Stimulated activated CD8-positive, alpha-beta memory T cell treated with anti-CD3 and anti-CD28 coated beads, Interleukin-7, amount 100 ng/mL, for 1 hour (primary cell): ENCODE data around the gene ZSCAN29.

Source experiments
- DNase-seq, 2 donors: peaks; one replicate each; pipeline ENCODE4 v3.0.0-alpha.2; 2020; ENCODE audit warnings: low read depth in 2 of 2

ZSCAN29 gene

GRCh38 chr15:43347114-43347513 is 23.7 kb downstream of the ZSCAN29 start:
- DNase-seq = no peak

DNA sequence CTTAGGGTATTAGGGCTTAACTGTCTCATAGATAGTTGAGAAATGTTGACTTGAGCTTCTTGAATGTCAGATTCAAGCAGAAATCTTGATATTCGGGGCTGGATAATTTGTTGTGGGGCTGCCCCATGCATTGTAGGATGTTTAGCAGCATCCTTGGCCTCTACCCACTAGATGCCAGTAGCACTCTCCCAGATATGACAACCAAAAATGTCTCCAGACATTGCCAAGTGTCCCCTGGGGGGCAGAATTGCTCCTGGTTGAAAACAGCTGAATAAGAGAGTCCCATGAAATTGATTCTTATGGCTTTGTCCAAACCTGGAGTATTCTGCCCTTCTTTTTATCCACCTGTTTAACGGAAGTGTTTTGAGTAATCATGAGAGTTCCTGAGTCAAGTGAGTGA is 24.5 kb downstream of the ZSCAN29 start:
- DNase-seq = no peak

GRCh38 chr15:43330780-43331087 is 40.1 kb downstream of the ZSCAN29 start:
- DNase-seq = no peak

DNA sequence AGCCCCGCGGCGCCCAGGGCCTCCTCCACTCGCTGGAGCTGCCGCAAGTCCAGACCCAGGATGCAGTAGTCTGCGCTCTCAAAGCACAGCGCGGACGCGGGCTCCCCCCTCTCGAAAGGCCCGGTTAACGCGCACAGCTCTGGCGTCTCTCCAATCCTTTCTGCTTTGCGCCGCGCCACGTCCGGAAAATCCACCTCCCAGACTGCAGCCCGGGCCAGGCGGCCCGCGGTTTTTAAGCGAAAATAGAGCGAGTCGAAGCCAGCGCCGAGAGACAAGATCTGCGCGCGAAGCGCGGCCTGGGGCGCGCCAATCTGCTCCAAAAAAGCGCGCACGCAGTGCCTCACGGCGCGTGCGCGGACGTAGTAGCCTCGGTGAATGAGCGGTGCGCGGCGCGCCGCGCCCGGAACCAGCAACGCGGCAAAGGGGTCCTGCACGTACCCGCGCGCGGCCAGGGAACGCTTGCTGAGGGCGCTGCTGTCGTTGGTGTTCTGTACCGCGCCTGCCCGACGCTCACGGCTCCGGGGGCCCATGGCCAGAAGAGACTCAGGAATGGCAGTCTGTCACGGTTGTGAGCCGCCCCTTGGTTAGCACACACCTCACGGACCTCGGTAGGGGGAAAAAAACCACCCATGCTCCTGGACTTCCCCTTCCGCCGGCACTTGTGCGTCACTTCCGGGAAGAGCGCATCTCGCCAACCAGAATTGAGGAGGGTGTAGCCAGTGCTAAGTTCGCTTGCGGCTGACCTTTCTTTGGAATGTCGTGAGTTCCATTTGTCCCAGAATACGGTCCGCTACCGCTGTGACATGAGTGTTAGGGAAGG is 40.7 kb downstream of the ZSCAN29 start, which contains the start of gene LCMT2:
Gene LCMT2, minus strand, starts transcription at position 614 of the 820 bp plus-strand sequence. Its CDS starts 84 bp downstream, at position 530.
- peak; percentile 81 to 82 for DNase-seq

- DNase-seq = peak in 1 of 2 donors; percentile 0
Measured at GRCh38 chr15:43329217-43329959, 41.5 kb downstream of the ZSCAN29 start.

GRCh38 chr15:43325039-43325684 is 45.7 kb downstream of the ZSCAN29 start:
- DNase-seq = no peak

DNA sequence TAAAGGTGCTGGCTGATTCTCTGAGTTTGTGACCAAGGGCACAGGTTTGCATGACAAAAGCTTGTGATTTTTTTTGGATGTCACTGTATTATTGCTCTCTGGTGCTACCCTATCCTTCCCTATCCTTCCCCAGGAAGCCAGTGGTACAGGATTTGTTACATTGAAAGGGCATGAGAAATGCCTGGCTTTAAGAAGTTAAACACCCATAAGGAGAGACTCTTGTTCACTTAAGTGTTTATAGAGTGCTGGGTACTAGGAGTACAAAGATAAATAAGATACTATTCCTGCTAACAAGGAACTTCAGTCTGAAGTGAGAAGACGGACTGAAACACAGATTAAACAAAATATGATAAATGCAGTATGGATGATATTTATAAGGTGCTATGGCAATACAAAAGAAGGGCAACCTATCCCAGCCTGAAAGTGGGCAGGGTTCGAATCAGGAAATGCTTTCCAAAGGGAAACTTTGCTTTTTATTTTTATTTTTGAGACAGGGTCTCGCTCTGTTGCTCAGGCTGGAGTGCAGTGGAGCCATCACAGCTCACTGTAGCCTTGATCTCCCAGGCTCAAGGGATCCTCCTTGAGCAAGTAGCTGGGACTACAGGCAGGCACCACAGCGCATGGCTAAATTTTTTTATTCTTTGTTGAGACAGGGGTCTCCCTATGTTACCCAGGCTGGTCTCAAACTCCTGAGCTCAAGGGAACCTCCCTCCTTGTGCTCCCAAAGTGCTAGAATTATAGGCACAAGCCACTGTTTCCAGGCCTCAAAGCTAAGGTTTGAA is 51.7 kb downstream of the ZSCAN29 start:
- DNase-seq = no peak

DNA sequence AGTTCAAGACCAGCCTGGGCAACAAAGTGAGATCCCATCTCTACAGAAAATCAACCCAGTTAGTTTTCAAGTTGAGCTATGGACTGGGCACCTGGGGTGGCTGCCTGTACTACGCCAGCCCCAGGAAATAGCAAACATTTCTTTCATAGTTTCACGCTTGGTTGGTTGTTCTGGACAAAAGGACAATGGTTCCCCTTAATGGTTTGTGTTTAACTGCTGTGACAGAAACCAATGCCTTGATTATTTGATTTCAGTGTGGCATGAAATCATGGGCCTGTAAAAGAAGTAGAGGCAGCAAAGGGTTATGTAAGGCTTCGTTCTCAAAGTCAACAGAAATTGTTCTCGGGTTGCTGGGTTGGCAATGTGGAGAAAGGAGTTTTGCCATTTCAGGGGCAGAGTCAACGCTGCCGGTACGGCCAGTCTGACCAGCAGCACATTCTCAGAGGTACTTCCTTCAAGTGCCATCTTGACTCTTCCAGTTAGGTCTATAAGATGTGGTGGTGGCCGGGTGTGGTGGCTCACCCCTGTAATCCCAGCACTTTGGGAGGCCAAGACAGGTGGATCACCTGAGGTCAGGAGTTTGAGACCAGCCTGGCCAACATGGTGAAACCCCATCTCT is 53.2 kb downstream of the ZSCAN29 start:
- DNase-seq = no peak

GRCh38 chr15:43316971-43317346 is 53.9 kb downstream of the ZSCAN29 start:
- DNase-seq = no peak

DNA sequence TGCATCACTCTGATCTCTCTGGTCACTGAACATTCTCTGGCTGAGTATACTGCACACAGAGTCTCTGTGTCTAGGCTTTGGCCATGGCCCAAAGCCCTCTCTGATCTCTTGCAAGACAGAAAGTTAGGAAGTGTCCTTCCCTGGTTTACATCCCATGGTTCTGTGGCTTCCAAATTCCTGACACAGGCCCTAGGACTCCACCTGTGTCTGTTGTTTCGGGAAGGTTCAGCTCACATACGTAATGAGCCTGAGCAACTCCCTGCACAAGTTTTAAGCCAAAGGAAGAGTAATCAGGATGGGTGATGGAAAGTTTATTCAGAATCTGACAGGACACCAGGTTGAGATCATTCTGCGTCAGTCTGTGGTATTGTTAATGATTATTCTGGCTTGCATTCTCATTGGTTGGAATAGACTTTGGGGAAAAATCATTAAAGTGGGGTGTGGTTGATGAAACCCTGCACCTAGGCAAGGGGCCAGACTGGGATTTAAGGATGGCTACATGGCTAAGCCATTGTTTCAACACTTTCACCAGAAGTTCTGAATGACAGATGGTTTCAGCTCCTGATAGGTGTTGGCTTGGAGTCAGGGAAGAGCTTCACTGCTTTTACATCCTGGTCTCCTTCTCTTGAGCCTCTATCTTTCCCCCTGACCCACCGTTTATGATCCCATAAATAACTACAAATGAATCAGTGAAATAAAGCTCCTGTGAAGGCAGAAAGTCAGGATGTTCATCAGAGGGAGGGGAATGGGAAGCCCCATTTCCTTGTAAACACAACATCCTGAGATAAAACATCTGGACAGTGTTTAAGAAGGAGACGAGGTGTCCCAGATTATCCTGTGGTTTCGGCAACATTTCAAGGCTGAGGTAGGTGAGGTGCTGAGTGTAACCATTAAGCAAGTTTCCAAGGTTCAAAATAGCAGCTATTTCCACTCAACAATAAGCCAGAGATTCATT is 54.5 kb downstream of the ZSCAN29 start:
- DNase-seq = no peak

- DNase-seq = no peak
Measured at GRCh38 chr15:43314171-43314570, 56.7 kb downstream of the ZSCAN29 start.

- no peak for DNase-seq
Measured at GRCh38 chr15:43312378-43312777, 58.5 kb downstream of the ZSCAN29 start.
